Activated naive CD4-positive, alpha-beta T cell treated with Interleukin-2 at 50 U/mL for 16 hours (primary cell): ENCODE measurements around the gene ARVCF.
"Not testable (repeated sequence)": the region's sequence is repeated elsewhere in the genome, so short reads cannot be mapped to it uniquely, and the experiment has no call there.

ENCODE experiments used
- DNase-seq: peaks from one replicate; pipeline ENCODE4 v3.0.0-alpha.2; 2020

The ARVCF gene

DNA sequence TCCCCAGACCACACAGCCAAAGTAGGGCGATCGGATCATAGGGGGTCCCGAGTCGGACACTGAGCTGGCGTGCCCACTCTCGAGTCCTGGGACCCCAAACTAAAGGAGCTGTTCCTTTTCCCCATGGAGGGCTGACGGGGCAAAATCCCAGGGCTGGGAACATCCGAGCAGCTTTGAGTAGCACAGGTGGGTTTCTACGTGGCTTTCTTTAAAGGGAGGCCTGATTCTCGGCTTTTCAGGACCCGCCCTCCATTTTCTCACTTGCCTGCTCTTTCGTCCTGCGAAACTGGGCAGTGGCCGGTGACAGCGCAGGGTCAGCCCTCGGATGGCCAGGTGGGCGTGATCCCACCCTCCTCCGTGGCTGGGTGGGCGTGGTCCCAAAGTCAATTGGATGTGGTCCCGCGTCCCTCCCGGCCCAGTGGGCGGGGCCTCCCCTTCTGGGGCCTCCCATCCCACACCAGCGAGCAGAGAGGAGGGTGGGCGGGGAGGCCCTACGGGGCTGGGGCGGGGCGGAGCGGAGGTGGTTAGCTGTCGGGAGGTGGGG lies 57.5 kb downstream of the ARVCF start:
- no peak for DNase-seq

DNA sequence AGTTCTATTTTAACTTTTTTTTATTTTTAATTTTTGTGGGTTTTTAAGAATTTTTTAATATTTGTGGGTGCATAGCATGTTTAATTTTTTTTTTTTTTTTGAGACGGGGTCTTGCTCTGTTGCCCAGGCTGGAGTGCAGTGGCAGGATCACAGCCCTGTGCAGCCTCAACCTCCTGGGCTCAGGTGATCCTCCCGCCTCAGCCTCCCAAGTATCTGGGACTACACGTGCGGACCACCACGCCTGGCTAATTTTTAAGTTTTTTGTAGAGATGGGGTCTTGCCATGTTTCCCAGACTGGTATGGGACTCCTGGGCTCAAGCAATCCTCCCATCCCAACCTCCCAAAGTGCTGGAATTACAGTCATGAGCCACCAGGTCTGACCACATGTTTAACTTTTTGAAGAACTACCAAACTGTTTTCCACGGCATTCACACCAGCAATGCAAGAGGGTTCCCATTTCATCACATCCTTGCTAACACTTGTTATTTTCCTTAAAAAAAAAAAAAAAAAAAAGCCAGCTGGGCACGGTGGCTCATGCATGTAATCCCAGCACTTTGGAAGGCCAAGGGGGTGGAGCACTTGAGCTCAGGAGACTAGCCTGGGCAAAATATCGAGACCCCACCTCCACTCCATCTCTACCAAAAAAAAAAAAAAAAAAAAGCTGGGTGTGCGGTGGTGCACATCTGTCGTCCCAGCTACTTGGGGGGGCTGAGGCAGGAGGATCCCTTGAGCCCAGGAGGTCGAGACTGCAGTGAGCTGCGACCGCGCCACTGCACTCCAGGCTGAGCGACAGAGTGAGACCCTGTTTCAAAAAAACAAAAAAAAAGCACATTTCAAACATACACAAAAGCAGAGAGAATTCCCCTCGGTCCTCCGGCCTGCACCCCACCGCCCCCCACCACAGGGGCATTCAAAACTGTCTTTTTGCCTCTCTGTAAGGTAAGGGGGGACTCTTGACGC lies 58.3 kb downstream of the ARVCF start:
- DNase-seq, result no peak

DNA sequence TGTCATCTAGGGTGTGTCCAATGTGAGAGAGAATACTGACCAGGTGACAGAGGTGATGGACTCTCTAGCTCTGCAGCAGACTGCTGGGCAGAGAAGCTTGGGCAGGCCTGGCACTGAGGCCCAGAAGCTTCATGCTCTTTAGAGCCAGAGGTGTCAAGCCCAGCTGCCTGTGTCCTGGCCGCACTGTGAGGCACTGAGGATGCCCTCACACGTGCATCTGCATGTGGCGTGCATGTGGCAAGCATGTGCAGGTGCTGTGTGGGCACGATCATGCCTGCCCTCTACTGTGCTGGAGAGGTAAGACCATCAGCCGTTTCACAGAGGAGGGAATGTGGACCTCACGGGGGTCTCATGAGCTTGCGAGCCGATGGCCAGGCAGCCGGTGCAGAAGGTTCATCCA lies 59.2 kb downstream of the ARVCF start:
- no peak for DNase-seq

DNA sequence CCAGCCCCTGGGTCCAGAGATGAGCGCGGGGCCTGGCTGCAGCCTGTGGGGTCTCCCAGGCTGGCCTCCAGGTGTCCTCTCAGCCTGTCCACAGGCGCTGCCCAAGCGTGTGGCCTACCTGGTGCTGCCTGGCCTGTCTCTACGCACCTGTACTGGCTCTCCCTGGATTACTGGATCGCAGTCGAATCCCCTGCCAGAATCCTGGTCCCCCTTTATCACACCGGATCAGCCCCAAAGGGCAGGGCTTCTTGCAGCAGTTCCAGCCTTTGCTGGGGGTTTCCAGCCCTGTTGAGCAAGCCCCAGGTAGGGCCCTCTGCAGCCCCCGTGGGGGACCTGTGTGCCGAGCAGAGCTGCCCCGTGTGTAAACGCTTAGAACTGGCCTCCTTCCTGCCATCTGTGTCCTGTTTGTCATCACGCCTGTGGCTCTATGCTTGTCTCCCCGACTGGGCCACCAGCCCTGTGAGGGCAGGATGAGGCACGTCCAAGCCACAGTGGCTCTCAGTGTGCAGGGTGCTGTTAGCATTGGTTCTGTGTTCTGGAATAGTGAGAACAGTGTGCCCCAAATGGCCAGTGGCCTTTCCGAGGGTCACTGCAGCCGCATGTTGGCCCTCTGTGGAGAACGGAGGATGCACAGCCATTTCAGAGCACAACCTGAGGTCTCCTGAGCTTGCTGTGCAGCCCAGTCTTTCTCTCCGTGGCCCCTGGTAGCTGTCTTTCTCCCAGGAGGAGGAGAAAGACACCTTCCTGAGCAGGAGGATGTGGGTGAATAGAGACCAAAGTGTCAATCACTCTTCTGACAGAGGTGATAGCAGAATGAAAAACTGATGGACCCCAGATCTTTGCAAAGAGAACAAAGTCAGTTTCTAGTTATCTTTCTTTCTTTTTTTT lies 61.1 kb downstream of the ARVCF start:
- DNase-seq, result no peak

DNA sequence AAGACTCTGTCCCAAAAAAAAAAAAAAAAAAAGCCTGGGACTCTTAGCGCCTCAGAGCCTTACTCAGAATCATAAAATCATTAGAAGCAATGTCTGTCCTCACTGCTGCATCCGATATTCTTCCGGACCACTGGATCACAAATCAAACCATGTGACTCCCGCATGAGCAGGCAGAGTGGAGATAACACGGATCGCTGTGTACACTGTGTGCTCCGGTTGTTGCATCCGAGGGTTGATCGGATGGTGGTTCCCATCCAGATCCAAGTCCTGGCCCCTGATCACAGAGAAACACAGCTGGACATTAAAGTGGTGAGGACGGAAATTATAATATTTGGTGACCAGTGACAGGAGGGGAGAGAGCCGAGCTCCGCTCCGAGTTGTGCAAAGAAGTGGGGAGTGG lies 65.3 kb downstream of the ARVCF start:
- DNase-seq, result no peak

DNA sequence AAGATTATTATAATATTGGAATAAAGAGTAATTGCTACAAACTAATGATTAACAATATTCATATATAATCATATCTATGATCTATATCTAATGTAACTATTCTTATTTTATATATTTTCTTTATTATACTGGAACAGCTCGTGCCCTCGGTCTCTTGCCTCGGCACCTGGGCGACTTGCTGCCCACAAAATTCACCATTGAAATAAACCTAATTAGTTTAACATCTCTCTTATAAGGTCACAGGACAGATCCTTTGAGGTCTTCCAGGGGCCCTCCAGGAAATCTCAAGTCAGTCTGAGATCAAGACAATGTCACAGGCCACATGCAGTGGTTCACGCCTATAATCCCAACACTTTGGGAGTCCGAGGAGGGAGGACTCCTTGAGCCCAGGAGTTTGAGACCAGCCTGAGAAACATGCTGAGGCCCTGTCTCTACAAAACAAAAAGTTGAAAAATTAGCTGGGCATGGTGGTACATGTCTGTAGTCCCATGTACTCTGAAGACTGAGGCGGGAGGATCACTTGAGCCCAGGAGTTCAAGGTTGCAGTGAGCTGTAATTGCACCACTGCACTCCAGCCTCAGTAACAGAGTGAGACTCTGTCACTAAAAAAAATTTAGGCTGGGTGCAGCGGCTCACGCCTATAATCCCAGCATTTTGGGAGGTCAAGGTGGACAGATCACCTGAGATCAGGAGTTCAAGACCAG lies 68.4 kb downstream of the ARVCF start:
- no peak for DNase-seq

DNA sequence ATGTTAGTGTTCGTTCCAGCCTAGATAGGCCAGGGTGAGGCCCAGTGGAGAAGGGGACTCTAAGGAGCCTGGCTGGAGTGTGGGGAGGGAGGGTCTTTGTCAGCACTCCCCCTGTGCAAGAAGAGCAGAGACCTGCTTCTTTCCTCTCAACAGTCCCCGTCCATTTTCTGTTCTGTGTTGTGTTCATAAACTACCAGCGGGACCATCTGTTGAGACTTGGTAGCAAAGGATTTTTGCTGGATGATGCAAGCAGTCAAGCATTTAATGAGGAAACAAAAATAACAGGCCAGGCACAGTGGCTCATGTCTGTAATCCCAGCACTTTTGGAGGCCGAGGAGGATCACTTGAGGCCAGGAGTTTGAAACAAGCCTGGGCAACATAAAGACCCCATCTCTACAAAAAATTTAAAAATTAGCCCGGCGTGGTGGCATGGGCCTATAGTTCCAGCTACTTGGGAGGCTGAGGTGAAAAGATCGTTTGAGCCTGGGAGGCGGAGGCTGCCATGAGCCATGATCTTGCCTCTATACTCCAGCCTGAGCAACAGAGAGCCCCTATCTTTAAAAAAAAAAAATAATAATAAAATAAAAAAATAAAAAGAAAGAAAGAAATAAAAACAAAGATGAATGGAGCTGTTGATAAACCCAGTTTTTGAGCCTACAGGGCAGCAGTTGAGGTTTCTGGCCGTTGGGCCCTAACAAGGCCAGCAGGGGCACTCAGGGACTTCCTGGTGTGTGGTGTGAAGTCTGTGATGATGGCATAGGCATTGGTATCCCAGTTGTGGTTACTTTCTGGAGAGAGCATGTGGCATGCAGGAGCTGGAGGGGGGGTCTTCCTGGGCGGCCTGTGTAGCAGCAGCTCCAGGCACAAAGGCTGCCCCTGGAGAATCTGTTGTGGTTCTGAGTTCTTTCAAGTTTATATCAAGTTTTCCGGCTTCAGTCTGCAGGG lies 73.3 kb downstream of the ARVCF start:
- no peak for DNase-seq

DNA sequence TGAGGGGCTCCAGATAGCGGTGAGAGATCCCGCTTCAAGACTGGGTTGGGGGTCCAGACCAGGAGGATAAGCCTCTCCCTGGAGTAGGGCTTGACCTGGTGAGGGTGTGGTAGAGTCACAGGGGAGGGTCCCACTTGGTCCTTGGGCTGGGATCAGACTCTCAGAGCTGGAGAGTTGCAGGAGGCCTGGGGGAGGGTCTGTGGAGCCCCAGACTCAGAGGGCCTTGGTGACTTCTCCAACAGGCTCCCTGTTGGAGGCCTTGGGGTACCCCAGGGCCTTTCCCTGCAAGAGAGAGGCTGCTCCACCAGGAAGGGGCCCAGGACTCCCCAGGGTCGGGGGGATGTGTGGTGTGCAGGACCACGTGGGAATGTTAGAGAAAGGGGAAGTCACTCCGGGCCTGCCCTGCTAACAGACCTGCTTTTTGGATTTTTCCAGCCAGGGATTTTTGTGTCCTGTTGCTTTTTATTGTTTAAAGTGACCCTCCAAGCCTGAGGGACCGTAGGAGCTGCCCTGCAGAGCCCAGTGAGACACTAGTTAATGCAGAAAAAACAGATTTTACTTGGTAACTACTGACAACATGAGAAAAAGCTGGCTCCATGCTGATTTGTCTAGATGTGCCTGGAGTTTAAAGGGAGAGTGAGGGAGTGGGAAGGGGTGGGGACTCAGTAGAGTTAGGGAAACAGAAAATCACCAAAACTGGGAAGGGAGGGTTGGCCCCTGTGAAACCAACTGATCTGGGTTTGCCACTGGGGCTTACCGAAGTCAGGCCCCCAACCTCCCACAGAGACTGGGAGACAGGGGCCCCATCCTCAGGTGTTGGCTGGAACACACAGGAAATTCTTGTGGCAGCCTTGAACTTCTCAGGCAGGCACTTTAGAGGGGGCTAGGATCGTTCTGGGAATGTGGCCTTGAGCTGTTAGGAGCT lies 74.2 kb downstream of the ARVCF start:
- peak; percentile 15 for DNase-seq

DNA sequence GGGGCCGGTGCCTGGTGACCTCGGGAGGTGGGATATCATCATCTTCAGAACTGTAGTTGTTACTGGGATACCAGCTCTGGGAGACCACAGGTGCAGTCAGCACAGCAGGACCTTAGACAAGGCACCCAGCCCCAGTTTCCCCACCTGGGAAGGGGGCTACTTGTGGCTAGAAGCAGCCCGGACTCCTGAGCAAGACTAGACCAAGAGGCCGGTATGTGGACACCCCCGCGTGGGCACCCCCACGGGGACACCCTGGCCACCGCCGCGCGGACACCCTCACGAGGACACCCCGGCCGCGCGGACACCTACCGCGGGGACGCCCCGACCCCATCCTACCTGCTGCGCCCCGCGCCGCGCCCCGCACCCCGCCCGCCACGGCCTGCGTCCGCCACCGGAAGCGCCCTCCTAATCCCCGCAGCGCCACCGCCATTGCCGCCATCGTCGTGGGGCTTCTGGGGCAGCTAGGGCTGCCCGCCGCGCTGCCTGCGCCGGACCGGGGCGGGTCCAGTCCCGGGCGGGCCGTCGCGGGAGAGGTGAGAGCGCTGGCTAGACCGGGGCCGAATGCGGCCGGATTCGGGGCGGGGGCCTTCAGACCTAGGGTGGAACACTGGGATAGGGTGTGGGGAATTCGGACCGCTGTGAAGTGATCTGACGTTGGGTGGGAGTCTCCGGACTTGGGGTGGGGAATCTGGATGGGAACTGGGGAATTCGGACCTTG lies 75.1 kb downstream of the ARVCF start, which contains the start of the genes COMT and TXNRD2:
COMT (plus strand) TSS at position 408 of the 718 bp plus-strand sequence. CDS start 20,755 bp downstream, outside the sequence.
TXNRD2 (minus strand) TSS at position 454 of the 718 bp plus-strand sequence; CDS start at position 439, 15 bp downstream.
- DNase-seq, result peak; percentile 73

DNA sequence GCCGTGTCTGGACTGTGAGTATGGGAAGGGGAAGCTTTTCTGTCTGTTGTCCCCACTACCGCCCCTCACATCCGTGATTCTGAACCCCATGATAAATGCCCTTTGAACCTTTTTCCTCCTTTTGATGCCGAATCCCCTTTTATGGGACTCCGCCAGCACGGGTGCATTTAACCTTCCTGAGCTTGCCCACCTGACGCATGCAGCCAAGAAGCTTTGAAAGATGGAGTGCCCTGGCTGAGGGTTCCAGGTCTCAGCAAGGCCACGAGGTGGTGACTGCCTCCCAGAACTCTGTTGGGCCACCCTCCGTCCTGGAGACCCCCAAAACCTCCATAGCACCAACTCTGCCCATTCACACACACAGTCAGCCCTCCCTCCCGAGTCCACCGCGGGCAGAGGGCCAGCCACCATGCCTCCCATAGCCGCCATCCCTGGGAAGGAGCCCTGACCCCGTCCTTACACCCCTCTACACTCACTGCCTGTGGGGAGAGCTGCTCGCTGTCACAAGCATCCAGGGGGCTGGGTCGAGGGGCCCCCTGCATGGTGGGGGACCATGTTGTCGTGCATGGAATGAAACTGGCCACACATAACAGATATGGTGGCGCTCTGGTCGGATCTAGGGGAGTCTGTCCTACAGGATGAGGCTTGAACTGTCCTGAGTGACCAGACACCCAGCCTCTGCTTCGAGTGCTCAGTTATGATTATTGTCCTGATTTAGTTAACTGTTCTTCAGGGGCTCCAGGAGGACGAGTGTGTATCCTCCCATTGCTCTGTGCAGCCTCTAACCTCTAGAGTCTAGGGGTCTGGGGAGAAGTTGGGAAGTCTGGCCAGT lies 75.9 kb downstream of the ARVCF start:
- DNase-seq, result no peak

DNA sequence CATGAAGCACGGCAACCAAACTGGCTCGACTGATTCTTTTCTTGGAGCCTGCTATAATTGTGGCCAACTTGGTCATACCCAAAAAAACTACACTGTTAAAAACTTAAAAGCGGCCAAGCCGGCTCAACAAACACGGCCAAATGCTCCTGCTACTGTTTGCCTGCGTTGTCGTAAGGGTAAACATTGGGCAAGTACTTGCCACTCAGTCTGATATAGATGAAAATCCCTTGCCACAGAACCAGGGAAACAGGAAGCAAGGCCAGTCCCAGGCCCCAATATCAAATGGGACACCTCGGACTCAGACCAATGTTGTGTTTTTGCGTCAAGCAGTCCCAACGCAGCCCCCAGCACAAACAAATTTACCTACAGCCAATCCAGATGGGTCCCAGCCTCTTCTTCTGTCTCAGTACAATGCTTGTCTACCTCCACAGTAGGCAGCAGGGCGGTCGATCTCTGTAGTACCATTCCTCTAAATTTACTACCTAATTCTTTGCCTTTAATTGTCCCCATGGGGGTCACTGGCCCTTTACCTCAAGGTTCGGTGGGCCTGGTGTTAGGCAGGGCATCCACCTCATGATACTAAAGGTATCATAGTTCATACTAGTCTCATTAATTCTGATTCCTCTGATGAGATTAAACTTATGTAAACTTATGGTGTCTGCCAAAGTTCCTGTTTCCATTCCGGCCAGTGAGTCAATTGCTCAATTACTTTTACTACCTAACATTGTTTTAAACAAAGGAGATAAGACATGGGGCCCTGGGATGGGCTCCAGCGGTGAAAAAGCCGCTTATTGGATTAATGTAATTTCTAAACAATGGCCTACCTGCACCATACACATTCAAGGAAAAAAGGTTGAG lies 78.8 kb downstream of the ARVCF start:
- DNase-seq, result no peak

DNA sequence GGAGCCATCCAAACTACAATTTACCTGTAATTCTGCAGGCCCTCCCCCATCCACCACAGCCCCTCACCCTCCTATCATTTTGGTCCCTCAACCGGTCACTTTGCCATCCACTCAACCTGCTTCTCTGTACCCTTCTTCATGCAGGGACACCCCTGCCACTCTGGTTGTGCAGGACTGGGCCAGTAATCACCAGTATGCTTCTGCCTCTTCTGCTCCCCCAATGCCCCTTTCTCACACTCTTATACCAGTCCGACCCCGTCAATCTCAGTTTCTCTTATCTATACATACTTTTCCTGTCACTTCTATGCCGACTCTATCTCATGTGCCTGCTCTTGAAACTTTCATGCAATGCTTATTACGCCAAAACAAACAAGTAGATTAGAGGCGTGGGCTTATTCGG lies 80.1 kb downstream of the ARVCF start:
- no peak for DNase-seq

DNA sequence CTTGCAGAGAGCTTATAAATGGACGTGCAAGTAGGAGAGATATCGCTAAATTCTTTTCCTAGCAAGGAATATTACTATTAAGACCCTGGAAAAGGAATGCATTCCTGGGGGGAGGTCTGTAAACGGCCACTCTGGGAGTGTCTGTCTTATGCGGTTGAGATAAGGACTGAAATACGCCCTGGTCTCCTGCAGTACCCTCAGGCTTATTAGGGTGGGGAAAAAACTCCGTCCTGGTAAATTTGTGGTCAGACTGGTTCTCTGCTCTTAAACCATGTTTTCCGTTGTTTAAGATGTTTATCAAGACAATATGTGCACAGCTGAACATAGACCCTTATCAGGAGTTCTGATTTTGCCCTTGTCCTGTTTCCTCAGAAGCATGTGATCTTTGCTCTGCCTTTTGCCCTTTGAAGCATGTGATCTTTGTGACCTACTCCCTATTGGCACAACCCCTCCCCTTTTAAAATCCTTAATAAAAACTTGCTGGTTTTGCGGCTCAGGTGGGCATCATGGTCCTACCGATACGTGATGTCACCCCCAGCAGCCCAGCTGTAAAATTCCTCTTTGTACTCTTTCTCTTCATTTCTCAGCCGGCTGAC lies 81.4 kb downstream of the ARVCF start:
- not testable (repeated sequence) for DNase-seq

DNA sequence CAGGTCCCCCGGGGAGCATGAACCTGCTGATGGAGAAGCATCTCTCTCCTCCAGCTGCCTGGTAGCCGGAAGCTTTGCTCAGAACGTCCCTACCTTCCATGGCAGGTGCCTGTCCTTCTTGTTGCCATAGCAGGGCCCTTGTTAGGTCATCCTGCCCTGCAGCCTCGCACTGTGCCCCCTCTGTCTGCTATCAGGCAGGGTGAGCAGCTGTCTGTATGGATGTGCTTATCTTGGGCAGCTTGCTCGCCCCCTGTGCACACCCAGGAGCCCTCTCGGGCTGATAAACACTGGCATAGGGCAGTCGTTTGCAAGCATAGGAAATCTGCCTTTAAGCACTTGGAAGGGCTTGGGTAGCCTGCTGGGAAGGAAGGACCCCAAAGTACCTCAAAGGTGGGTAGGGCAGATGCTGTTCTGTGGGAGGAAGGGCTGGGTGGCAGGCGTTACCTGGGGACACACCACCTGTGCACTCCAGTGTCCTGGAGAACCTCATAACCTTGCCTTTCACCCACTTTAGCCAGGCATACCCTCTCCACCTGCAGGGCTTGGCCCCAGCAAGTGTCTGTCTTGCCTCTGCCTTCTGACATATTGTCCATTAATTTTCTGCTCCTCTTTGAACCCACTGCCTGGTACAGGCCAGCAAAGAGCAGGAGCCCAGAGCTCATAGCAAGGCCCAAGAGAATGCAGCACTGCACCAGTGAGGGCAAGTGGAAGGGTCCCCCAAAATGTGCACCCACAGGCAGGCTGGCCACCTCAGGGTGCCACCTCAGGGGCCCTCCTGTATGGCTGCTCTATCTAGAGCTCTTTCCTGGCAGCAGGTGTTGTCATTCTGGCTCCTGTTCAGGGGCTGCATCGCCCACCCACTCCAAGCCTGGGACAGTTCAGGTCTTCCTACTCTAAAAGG lies 83.0 kb downstream of the ARVCF start:
- DNase-seq, result no peak

DNA sequence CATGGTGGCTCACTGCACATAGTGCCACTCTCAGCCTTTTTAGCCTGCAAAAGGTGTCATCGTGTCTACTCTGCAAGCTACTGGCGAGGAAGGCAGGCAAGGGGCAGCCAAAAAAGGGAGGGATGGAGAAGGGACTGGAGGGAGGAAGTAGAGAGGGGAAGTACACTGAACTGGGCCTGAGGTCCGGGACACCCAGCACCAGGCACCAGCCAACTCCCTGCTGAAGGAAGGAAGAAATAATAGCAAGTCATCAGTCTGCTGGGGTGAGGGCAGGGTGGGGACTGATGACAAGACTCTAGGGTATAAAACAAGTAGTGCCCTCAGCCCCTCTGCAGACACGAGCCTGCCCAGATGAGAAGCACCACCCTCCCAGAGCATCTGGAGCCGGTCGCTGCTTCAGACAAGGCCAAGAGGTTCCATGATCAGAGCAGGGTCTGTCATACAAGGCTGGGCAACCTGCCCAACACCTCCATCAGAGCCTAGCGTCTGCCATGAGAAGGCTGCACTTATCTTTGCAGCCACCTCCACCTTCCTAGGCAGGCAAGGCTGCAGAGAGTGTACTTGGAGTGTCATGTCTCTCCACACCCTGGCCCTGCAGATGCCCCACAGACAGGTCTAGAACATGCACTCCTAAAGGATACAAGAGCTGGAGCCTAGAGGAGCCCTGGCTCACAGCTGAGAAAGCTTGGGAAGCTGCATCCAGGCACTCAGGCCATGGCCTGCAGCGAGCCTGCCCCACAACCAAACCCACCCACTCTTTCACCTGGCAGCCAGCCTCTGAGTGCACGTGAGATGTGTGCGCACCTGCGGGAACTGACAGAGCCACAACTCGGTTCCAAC lies 84.0 kb downstream of the ARVCF start:
- no peak for DNase-seq
